HK-2 (cell line): ENCODE data around the gene IGF2BP2.
A peak's percentile ranks its signal among the peaks of the same experiment; 100 is the strongest.
"Not testable (repeated sequence)": the region's sequence is repeated elsewhere in the genome, so short reads cannot be mapped to it uniquely, and the experiment has no call there.

Source experiments
- DNase-seq: peaks from one replicate; pipeline ENCODE4 v3.0.0-alpha.2; 2018; ENCODE audit not compliant: unreplicated experiment

Gene IGF2BP2

DNA sequence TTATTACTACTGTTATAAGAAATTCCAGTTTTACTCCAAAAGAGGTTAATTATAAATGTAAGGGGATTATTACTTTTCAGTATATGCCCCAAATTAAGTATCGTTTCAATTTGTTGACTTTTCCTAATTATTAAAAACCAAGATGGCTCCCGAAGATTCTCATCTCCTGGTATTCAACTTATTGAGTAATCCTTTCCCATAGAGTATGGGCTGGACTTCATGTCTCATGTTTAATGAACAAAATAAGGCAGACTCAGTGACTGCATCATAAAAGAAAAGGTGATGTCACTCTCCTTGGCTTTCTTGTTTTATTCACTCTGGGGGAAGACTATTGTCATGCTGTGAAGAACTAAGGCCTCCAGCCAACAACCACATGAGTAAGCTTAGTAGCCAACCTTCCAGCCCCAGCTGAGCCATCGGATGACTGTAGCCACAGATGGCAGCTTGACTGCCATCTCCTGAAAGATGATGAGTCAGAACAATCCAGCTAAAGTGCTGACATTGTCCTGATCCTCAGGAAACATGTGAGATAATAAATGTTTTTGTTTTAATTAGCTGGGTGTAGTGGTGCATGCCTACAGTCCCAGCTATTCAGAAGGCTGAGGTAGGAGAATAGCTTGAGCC lies 17.3 kb downstream of the IGF2BP2 start:
- DNase-seq, result peak; percentile 66

DNA sequence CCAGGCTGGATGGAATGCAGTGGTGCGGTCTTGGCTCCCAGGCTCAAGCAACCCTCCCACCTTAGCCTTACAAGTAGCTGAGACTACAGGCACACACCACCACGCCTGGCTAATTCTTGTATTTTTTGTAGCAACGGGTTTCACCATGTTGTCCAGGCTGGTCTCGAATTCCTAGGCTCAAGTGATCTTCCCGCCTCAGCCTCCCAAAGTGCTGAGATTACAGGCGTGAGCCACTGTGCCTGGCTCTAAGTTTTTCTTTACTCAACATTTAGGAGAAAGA lies 26.1 kb downstream of the IGF2BP2 start:
- peak; percentile 41 for DNase-seq

DNA sequence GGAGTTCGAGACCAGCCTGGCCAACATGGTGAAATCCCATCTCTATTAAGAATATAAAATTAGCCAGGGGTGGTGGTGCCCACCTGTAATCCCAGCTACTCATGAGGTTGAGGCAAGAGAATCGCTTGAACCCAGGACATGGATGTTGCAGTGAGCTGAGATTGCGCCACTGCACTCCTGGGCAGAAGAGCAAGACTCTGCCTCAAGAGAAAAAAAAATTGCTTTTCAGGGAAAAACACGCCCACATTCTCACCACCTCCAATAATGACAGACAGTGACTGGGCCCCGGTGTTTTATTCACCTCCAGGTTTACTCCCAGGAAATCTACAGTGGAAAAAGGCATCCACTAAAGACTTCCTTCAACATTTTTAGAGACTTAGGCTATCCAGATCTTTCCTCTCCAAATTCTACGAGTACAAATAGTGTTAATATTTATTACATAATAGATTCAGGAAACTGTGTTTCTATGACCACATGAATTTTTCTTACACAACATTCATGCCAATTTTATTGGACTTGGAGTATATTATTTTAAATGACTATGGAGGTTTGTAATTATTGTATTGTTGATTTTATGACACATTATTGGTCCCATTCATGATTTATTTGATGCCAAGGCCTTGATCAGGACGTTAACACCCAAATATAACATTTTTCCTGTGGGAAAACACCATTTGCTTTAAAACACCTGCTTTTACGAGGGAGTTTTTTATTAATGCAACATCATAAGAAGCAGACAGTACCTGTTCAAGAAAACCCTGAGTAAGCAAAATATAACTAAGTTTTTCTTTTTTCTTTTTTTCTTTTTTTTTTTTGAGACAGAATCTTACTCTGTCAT lies 26.6 kb downstream of the IGF2BP2 start:
- no peak for DNase-seq

DNA sequence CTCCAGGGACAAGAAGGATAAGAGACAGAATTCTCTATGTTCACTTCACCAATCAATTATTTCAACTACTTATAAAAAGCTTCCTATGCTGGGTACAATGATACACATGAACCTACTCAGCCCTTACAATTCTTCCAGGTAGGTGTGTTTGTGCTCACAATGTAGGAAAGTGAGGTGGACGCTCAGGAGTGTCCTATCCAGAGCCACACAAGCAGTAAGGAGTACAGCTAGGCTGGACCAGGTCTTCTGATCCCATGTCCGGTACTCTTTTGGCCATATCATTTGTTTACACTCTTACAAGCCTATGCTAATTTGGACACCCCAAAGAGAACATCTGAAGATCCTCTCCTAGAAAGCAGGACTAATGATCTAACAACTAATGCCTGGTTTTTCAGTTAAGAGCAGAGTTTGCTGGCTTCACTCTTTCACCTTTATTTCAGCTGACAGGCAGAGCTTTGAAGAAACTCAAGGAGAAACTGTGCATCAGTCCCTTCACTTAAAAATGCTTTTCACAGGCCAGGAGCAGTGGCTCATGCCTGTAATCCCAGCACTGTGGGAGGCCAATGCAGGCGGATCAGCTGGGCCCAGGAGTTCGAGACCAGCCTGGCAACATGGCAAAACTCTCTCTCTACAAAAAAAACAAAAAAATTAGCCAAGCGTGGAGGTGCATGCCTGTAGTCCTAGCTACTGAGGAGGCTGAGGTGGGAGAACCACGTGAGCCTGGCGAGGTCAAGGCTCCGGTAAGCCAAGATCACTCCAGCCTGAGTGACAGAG lies 27.5 kb downstream of the IGF2BP2 start:
- DNase-seq, result peak; percentile 39

DNA sequence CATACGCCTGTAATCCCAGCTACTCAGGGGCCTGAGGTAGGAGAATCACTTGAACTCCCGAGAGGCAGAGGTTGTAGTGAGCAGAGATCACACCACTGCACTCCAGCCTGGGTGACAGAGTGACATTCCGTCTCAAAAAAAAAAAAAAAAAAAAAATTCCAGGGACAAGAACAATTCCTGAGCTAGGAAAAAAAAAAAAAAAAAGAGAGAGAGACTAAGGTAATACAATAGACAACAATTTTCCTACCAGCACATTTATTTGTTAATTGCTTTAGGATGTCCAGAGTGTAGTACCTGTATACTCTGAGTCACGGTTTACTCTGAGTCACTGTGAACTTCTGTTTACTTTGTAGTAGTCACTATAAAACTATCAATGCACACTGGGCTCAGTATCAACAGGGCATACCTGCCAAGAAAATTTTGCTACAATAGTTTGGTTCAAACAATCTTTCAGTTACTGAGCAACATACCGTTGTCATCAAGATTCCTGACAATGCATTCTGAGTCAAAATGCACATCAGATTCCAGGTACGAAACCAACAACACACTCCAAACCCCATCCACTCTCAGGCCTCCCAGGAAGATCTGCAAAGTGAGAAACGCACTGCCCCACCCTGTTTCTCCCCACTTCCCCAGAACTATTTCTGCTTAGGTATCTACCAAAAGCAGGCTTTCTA lies 28.3 kb downstream of the IGF2BP2 start:
- peak; percentile 28 for DNase-seq

DNA sequence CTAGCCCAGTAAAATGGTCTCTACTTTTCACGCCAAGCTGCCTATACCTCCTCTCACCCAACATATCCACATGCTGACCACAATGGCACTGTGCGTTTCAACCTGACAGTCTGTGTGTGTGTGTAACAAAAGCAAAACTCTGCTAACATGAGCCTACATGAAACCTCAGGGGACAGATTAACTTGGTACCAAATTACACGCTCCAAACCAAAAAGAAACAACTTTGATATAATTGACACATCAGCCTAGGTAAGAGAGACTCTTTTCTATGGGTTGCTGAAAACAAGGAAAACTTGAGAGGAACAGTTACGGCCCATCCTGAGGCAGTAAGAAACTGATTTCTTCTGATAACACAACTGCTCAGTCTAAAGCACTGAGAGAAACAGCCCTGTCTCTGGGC lies 31.5 kb downstream of the IGF2BP2 start:
- DNase-seq, result no peak

DNA sequence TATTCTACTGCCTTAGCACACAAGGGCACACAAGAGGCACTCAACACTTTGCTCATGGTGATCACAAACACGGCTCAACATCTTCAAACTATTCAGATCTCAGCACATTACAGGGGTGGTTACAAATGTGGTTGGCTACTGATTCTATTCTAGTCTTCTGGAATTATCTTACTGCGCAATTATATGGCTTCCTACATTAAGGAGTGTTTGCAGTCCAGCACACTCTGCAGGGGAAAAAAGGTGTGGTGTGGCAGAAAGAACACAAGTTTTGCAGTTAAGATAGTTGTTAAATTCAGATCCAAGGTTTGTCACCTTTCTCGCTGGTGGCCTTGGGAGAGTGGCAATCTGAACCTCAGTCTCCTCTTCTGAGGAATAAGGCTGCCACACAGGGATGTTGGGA lies 31.9 kb downstream of the IGF2BP2 start:
- DNase-seq, result no peak

DNA sequence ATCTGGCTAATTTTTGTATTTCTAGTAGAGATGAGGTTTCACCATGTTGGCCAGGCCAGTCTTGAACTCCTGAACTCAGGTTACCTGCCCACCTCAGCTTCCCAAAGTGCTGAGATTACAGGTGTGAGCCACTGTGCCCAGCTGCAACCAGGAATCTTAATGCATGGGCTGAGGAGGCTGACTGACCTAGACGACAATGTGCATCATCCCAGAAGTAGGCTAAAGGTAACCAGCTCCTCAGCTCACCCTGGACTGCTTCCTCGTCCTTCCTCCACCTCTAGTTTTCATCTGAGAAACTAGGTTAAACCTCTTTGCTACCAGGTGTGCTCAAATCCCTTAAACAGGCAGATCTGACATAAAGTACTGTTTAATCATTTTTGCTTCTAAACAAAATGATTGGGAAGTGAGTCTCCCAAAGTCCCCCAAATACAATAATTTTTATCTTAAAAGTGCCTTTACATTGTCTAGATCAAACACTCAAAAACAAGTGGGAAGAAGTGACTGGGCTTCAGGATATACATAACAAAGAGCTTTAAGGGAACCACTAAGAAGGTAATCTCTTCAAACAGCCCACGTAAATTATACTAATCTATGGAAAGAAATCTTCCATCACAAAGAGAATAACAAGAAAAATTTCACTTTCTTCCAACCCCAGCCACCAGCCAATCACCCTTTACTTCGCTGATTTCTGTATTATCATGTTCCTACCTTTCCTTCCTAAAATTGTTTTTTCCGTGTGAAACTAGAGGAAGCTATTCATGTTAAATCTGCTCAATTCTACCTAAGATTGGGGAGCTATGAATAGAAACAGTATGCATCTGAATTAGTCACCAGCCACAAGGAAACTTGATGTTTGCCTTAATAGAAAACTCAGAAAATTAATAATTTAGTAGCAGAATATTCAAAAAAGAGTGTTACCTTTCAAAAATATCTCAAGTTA lies 34.7 kb downstream of the IGF2BP2 start:
- DNase-seq, result no peak

DNA sequence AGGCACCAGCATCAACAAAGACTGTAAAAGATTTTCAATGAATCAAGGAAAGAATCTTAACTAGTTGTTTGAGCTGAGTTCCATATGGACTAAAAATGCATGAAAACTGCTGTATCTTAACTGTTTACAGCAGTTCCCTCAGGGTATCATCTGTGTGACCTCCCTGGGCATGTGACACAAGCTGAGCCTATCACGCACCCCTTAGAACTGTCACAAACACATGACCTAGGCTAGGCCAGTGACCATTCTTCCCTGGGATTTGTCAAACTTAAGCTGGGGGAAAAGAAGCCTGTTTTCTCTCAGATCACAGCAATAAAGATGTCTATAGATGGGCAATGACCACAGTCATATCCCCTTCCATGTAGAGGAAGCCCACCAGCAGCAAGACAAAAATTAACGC lies 35.7 kb downstream of the IGF2BP2 start:
- DNase-seq, result no peak

DNA sequence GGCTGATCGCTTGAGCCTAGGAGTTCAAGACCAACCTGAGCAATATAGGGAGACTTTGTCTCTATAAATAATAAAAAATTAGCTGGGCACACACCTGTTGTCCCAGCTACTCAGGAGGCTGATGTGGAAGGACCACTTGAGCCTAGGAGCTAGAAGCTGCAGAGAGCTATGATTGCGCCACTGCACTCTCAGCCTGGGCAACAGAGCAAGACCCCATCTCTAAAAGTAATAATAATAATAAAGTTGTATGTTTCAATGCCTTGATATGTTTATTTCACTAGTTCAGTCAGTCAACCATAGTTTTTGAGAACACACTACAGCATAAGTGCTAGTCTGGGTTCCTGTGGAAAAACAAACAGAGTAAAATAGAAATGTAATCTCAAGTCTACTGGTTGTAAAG lies 36.5 kb downstream of the IGF2BP2 start:
- DNase-seq, result no peak

DNA sequence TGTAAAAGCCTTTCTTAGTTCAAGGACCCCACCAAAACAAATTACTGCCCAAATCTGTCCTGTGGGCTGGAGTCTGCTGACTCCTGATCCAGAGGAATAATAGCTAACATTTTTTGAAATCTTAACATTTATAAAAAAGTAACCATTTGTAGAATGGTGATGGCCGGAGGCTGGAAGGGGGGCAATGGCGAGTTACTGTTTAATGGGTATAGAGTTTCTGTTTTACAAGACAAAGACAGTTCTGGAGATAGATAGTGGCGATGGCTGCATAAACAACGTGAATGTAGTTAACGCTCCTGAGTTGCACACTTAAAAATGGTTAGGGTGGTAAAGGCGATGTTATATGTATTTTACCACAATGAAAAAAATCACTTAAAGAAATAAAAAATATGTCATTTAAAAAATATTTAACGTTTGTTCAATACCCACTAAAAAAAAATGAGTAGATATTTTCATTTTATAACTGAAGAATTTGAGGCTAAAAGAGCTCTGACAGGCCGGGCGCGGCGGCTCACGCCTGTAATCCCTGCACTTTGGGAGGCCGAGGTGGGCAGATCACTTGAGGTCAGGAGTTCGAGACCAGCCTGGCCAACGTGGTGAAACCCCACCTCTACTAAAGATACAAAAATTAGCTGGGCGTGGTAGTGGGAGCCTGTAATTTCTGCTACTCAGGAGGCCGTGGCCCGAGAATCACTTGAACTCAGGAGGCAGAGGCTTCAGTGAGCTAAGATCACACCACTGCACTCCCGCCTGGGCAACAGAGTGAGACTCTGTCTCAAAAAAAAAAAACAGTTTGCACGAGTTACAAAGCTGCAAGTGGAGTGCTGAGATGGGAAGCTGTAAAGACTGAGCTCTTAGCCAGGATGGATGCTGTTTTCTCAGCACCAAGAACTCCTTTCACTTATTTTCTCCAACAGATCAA lies 37.6 kb downstream of the IGF2BP2 start:
- no peak for DNase-seq

DNA sequence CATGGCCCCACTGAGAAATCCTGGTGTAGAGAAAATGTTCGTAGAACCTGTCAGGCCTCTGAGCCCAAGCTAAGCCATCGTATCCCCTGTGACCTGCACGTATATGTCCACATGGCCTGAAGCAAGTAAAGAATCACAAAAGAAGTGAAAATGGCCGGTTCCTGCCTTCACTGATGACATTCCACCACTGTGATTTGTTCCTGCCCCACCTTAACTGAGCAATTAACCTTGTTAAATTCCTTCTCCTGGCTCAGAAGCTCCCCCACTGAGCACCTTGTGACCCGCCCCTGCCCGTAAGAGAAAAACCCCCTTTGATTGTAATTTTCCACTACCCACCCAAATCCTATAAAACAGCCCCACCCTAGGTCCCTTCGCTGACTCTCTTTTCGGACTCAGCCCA lies 38.6 kb downstream of the IGF2BP2 start:
- not testable (repeated sequence) for DNase-seq

DNA sequence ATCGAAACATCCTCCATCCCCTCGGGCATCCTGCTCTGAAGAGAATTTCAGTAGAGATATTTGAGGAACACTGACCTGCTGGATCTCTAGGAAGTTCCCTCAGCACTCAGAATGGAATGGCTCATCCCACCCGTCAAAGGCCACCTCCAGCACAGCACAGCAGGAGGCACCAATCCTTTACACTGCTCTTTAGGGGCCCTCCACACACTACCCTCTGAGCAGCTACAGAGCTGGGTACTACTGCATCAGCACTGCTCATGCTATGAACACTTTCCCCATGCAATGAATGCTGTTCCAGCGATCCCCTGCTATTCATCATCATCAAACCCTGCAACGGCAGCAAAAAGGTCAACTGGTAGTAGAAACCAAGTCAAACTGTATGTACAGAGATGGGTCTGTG lies 40.5 kb downstream of the IGF2BP2 start:
- no peak for DNase-seq

DNA sequence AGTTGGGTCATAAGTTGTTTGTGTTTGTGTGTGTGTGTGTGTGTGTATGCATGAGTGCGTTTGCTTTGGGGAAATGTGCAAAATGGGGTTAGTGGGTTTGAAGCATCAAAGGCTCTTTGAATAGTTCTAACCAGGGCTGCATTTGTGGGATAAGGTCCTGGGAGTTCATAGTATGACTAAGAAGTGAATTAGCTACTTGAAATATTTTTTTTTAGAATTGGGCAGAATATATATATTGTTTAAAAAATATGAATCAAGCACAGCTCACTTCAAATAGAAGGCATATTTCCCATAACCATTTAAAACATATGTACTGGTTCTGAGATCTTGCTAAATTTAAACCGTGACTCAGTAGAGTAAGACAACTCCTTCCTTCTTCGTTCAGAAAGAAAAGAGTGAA lies 43.1 kb downstream of the IGF2BP2 start:
- DNase-seq, result no peak

DNA sequence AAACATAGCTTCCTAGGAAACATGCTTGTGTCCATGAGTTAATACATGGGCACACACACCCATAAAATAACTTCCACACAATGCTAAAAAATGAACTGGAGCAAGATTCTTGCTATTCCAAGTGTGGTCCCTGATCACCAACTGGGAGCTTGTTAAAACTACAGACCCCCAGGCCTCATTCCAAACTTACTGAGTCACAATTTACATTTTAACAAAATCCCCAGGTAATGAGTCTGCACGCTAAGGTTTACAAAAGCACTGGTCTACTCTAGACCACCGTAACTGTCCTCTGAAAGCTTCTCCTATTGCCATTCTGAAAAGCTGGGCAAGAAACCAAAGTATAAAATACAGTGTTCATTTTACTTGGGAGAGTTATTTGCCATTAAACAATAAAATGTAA lies 45.4 kb downstream of the IGF2BP2 start:
- DNase-seq, result no peak

DNA sequence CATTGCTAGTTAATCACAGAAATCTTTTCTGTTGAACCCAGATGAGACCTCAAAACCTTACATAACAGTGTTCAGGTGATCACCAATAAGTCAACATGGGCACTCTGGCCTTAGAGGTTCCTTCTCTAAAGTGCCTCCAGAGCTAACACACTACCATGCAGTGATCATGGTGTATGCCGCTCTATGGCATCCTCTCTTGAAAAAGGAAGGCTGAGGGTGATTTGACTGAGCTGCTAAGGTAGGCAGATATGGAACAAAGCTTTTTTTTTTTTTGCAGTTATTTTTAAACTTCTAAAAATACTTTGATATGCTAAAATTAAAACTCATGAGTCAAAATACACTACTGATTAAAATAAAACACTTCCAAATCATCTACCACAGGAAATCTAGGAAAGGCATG lies 46.0 kb downstream of the IGF2BP2 start:
- DNase-seq, result no peak

DNA sequence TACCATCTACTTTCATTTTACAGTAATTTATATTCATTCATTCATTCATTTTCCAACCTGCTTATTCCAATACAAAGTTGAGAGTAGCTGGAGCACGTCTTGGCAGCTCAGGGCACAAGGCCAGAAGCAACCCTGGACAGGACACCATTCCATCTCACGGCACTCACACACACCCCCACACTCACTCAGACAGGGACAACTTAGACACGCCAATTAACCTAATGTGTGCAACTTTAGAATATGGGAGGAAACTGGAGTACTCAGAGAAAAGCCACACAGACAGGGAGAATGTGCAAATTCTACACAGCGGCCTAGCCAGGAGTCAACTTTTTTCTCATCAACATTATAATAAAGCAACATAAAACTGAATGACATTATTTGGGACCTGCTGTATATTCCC lies 46.7 kb downstream of the IGF2BP2 start:
- no peak for DNase-seq

DNA sequence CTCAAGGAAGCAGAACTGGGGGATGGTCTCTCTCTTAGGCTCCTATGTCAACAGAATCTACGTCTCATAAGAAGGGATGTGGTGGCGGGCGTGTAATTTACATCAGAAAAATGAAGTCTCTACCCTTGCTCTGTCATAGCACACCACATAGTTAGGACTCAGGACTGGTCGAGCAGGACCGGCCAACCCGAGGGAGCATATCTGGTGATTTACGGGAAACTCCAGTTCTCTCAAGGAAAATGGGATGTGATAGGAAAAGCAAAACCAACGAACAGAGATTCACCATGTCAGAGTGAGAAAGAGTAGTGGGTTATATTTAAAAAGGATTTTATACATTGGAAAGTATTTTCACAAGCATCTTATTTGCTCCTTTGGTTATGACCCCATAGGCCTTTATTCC lies 54.7 kb downstream of the IGF2BP2 start:
- DNase-seq, result no peak

DNA sequence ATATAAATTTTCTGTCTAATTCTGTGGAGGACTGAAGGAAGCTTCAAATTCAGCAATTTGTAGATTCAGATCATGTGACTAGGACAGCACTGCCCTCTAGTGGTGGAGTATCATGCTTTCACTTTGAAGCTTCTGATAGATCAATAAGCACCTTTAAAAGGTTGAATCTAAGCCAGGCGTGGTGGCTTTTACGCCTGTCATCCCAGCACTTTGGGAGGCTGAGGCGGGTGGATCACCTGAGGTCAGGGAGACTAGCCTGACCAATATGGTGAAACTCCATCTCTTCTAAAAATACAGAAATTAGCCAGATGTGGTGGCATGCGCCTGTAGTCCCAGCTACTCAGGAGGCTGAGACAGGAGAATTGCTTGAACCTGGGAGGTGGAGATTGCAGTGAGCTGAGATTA lies 56.3 kb downstream of the IGF2BP2 start:
- peak; percentile 40 for DNase-seq

DNA sequence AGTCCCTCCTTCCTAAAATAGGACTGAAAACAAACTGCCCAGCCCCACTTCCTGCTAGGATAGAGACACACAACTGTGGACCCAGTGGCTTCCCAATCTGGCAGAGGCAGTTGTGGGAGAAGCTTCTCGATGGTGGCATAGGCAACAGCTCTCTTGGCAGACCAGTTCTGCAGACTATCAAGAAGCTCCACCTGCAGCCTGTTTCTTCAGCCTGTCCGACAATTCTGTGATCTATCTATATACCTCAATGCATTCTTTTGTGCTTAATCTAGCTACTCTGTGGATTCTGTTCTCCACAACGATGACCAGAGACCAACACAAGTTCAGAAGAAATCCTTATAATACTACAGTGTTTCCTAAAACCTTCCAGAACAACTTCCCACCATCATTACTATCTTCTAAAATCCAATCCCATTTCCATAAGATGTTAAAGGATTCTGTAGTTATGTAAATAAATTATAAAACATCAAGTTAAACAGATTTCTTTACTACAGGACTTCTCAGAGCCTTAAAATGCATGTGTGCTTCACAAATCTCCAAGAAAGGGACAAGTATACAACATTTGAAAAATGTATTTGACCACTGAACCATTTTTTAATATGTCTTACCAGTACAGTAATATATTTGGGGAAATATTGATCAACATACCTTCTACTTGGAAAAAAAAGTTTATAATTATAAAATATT lies 57.7 kb downstream of the IGF2BP2 start:
- no peak for DNase-seq
